ENCODE results near the gene BORCS5.
"Not testable (repeated sequence)": the region's sequence is repeated elsewhere in the genome, so short reads cannot be mapped to it uniquely, and the experiment has no call there.

The BORCS5 gene

DNA sequence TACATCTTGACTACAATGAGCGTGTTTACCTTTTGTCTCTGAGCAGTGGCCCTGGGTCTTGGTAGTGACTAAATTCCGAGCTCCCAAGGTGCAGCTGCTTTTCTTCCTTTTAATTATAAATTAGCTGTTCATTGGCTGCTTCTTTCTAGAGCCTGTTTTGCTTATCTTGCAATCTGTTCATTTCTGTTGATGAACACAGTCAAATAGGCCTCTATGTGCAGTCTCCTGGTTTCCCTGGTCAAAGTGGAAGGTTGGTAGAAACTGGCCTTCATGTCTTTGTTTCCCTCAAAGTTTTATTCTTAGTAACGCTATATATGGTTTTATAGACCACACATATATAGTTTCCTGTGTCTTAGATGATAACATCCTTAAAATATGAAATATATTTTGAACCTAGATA is 111.7 kb downstream of the BORCS5 start:
- peaks cover 4 to 9% of the 10 kb centered on the region in 2 donors for H3K9me3 Mint-ChIP-seq
- H3K27ac Mint-ChIP-seq: peak overlapping the region in 1 of 2 donors; percentile 73
- H3K4me3 Mint-ChIP-seq: peak overlapping the region; percentile 2 to 11
- ATAC-seq: no peak
- peaks cover 75% of the 10 kb centered on the region for H3K4me1 Mint-ChIP-seq
- H3K27me3 Mint-ChIP-seq: no peaks in the 10 kb centered on the region
- DNase-seq: peak in 1 of 2 donors; percentile 4

DNA sequence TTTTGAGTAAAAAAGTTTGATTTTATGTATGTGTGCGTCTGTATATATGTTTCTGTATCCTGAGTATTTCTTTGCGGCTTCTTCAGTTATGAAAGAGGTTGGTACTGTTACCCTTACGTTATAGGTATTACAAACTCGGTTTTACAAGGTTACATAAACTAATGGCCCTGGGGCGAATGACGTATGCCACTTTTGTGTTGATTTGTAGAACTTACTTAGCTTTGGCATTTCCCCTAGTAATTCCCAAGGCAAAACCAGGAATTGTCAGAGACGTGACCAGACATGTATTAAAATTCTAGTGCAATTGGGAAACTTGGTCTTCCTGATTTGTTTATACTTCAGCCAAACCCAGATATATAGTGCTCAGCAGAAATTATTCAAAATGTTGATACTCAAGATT is 112.5 kb downstream of the BORCS5 start:
- ATAC-seq (no peak), DNase-seq (no peak)
- Mint-ChIP-seq H3K27me3 (no peaks in the 10 kb centered on the region), H3K27ac (no peak overlapping the region), H3K9me3 (peaks cover 4 to 9% of the 10 kb centered on the region in 2 donors), H3K4me3 (no peak overlapping the region), H3K4me1 (peaks cover 74% of the 10 kb centered on the region)

DNA sequence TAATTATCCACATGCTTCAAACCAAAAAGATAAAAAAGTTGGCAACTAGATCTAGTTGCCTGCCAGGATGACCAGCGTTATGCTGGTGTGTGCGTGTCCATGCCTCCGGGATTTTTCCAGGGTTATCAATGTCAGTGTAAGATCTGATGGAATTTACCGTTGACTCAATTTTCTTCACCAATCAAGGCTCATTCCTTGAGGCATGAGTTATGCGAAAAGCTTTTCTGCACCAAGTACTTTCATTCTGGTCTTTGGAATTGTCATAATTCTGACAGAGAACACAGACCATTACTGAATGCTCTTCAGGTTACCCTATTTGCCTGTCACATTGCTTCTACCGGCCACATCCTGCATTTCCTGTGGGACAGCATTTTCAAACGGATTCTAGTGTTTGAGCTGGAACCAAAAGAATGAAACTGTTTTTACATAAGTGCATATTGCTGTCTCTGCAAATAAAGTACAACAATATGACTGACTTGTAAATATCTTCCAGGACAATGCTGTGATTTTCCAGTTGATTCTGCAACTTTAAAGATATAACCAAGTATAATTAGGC is 114.0 kb downstream of the BORCS5 start:
- no peak overlapping the region for H3K4me3 Mint-ChIP-seq
- H3K9me3 Mint-ChIP-seq: peaks cover 4 to 9% of the 10 kb centered on the region in 2 donors
- ATAC-seq (no peak), DNase-seq (no peak)
- H3K27ac Mint-ChIP-seq: peak overlapping the region in 1 of 2 donors; percentile 65
- H3K27me3 Mint-ChIP-seq: no peaks in the 10 kb centered on the region
- peaks cover 74% of the 10 kb centered on the region for H3K4me1 Mint-ChIP-seq

DNA sequence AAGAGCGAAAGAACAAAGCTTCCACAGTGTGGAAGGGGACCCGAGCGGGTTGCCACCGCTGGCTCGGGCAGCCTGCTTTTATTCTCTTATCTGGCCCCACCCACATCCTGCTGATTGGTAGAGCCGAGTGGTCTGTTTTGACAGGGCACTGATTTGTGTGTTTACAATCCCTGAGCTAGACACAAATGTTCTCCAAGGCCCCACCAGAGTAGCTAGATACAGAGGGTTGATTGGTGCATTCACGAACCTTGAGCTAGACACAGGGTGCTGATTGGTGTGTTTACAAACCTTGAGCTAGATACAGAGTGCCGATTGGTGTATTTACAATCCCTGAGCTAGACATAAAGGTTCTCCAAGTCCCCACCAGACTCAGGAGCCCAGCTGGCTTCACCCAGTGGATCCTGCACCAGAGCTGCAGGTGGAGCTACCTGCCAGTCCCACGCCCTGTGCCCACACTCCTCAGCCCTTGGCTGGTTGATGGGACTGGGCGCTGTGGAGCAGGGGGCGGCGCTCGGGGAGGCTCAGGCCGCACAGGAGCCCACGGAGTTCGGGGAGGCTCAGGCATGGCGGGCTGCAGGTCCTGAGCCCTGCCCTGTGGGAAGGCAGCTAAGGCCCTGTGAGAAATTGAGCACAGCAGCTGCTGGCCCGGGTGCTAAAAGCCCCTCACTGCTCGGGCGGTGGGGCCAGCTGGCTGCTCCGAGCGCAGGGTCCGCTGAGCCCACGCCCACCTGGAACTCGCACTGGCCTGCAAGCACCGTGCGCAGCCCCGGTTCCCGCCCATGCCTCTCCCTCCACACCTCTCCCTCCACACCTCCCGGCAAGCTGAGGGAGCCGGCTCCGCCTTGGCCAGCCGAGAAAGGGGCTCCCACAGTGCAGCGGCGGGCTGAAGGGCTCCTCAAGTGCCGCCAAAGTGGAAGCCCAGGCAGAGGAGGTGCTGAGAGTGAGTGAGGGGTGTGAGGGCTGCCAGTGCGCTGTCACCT is 115.4 kb downstream of the BORCS5 start:
- Mint-ChIP-seq H3K4me1 (peaks cover 70% of the 10 kb centered on the region), H3K27ac (peak overlapping the region in 1 of 2 donors; percentile 71)
- H3K4me3 Mint-ChIP-seq, H3K27me3 Mint-ChIP-seq, H3K9me3 Mint-ChIP-seq, ATAC-seq, DNase-seq: not testable (repeated sequence)

DNA sequence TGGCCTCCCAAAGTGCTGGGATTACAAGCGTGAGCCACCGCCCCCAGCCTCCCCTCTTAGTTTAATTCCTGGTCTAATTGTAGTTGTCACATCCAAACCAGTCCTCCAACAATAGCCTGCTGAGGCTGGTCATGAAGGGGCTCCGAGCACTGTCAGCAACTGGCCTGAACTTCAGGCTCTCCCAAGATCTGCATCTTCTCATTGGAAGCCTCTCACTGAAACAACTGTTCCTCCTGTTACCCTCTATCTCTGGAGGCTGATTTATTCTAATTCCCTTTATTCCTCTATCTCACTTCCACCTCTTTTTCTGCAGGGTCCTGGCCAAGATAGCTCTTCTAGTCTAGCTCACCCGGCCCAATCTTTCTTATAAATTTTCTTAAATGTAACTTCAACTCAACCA is 116.3 kb downstream of the BORCS5 start:
- H3K27ac Mint-ChIP-seq: peak overlapping the region; percentile 35 to 95
- peak overlapping the region in 1 of 2 donors; percentile 10 for H3K4me3 Mint-ChIP-seq
- H3K27me3 Mint-ChIP-seq: no peaks in the 10 kb centered on the region
- H3K4me1 Mint-ChIP-seq: peaks cover 68% of the 10 kb centered on the region
- no peak for ATAC-seq
- no peak for DNase-seq
- H3K9me3 Mint-ChIP-seq: peaks cover 4 to 9% of the 10 kb centered on the region in 2 donors

DNA sequence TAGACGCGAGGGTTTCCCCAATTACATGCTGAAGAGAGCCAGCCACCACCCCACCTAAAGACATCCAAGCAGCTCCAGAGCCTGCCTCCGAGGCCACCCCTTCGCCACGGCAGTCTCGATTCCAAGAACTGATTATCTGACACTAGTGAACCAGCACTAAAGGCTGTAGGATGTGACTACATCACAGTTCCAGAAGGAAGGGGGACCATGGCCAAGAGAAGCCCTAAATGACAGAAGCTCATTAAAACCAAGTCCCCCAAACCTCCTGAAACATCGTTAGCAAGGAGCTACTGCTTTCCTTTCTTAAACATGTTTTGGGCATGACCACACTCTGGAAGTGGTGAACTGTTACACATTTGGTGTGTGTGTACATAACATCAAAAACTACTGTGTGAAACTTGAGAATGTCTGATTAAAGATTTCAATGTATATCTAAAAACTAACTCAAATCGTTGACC is 117.6 kb downstream of the BORCS5 start:
- peak; percentile 78 for ATAC-seq

DNA sequence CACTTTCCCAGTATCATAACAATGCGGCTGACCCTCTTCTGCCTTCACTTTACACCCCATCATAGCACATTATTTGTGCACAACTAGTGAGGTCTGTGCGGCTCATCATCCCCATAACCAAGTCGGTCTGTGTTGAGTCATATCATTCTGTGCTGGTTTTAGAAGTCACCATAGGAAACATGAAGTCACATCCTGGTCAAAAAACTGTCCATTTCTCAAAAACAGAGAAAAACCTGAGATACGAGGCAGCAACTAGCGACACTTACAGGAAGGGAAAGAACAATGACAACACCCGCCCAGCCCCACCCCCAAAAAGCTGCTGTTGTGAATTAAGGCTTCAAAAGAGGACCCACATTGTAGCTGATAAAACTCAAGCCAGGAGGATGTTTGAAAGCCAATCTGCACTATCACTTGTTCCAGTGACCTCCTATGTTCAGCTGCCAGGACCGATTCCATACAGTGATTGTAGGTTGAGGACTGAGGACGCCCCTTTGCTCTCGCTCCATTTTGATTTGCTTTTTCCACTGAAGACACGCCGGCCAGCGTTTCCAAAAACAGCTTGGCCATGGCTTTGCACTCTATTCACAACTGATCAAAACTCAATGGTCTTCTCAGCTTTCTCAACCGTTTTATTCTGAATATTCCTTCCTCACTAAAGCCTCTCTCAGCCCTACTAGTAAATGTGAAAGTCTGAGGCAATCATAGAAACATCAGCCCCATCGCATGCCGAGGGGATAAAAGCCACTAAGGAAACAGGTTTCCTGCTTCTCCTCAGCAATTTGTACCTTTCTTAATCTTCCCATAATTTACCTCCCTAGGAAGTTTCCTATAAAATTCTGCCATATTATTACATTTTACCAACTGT is 118.3 kb downstream of the BORCS5 start:
- Mint-ChIP-seq H3K4me1 (peaks cover 70% of the 10 kb centered on the region), H3K9me3 (peaks cover 4 to 5% of the 10 kb centered on the region in 2 donors), H3K27me3 (no peaks in the 10 kb centered on the region), H3K27ac (peak overlapping the region; percentile 95), H3K4me3 (peak overlapping the region; percentile 50 to 71)
- DNase-seq (peak; percentile 58 to 84), ATAC-seq (peak; percentile 96)

More for the DNA sequence above, 117.6 kb downstream of the BORCS5 start:
- H3K9me3 Mint-ChIP-seq: peaks cover 4 to 9% of the 10 kb centered on the region in 2 donors
- no peaks in the 10 kb centered on the region for H3K27me3 Mint-ChIP-seq
- DNase-seq: peak; percentile 37 to 65
- H3K4me1 Mint-ChIP-seq: peaks cover 70% of the 10 kb centered on the region
- H3K27ac Mint-ChIP-seq: peak overlapping the region; percentile 95
- H3K4me3 Mint-ChIP-seq: peak overlapping the region; percentile 50 to 71

DNA sequence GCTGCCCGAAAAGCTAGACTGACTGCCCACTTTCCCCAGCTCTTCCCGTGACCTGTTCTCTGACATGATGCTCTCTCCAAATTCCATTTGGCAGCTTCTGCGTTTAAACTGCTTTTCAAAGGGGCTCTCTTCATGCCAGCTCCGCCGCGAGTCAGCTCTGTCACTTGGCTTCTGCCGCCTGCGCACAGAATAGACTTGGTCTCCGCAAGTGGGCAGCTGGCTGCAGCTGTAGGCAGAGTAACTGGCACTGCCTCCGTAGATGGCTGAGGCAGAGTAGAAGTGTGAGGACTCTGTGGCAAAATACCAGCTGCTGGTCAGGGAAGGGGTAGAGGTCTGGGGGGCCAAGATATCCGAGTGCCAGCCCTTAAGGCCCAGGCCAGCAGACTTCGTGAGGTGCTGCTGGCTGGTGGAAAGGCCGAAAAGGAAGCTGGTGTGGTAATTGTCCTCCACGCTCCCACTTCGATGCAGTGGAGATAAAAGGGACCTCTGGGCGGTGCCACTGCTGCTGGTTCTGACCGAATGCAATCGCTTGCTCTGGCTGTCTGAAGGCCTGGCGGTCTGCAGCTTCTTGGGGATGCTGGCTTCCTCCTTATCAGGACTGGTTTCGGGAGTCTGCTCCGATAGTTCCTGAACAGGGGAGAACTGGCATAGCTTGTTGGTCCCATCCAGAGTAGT is 120.1 kb downstream of the BORCS5 start:
- peak overlapping the region; percentile 76 to 87 for H3K27ac Mint-ChIP-seq
- peaks cover 71% of the 10 kb centered on the region for H3K4me1 Mint-ChIP-seq
- peaks cover 0 to 4% of the 10 kb centered on the region in 2 donors for H3K9me3 Mint-ChIP-seq
- peak overlapping the region in 1 of 2 donors; percentile 64 for H3K4me3 Mint-ChIP-seq
- DNase-seq: no peak
- ATAC-seq: no peak
- no peaks in the 10 kb centered on the region for H3K27me3 Mint-ChIP-seq

DNA sequence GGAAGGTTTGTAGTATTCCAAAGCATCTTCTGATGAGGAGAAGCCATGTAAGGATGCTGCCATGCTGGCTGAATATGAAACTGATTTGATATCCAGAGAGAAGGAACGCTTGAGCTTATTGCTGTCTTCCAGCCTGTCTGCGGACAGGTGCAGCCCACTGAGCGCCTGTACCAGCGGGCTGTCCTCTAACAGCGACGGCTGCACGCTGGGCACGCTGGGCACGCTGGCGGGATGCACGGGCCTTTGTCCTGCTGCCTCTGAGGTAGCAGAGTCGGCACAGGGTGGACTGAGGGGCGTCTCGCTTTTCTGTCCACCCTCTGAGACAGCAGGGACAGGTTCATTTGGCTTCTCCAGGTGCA is 120.6 kb downstream of the BORCS5 start:
- no peak for DNase-seq
- H3K4me3 Mint-ChIP-seq: no peak overlapping the region
- no peaks in the 10 kb centered on the region for H3K27me3 Mint-ChIP-seq
- peaks cover 76% of the 10 kb centered on the region for H3K4me1 Mint-ChIP-seq
- H3K9me3 Mint-ChIP-seq: peaks cover 0 to 4% of the 10 kb centered on the region in 2 donors
- ATAC-seq: no peak
- H3K27ac Mint-ChIP-seq: no peak overlapping the region

DNA sequence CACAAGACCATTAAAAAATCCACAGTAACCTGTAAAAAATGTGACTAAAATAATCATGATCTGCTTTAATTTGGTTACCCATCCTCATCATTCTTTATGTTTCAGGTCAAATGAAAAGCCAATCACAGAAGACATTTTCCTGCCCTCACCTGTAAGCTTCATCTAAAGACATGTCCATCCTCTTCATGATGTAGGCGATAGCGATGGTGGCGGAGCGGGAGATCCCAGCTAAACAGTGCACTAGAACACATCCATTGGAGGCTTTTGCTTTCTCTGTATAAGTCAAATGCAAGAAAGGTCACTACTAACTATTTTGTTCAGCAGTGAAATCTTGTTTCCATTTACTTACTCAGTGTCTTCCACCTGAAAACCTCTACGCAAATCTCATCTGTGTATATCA is 123.2 kb downstream of the BORCS5 start:
- Mint-ChIP-seq H3K9me3 (no peaks in the 10 kb centered on the region), H3K27me3 (no peaks in the 10 kb centered on the region), H3K27ac (no peak overlapping the region), H3K4me3 (no peak overlapping the region), H3K4me1 (peaks cover 76% of the 10 kb centered on the region)
- DNase-seq: no peak
- no peak for ATAC-seq

DNA sequence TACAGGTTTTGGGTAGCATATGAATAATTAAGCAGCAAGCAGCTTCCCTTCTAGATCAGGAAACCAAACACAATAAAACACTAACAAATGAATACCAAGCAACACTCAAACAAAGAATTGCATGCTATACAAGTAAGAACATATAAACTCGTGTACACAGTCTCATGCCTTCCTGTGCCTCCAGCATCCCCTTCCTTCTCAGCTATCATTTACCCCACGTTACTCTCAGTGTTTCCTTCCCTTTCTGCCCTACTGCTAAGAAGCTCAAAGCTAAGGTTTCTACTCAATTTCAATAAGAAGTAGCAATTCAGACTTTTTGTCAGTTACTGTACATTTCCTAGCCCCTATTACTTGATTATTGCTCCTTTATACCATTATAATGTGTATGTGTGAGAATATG is 124.8 kb downstream of the BORCS5 start:
- Mint-ChIP-seq H3K27me3 (no peaks in the 10 kb centered on the region), H3K4me3 (peak overlapping the region; percentile 87 to 97), H3K27ac (peak overlapping the region; percentile 100), H3K4me1 (peaks cover 71% of the 10 kb centered on the region), H3K9me3 (no peaks in the 10 kb centered on the region)
- peak; percentile 71 for ATAC-seq
- DNase-seq: no peak

DNA sequence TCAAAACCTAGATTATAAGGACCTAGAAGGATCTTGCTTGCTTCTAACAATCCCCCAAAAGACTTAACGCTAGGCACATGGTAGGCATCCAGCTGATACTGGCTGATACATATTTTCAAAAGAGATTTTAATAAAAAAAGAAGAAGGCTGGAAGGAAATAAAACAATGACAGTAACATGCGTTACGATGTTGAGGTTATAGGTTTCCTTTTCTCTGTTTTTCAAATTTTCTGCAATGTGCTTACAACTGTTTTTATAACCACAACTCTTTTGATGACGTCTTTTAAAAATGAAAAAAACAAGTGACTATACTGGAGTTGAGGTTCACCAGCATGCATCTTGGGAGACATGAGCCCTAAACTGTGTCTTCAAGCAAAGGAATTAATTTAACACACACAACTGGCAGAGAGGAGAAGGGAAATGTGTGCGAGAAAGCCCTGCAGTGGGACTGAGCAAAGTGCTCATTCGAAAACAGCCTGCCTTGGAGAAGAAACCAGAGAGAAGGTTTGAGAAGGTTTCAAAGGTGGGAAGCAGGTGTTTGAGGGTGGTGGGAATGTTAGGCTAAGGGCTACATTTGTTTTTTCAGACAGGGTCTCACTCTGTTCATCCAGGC is 125.4 kb downstream of the BORCS5 start:
- Mint-ChIP-seq H3K4me3 (peak overlapping the region; percentile 87 to 97), H3K9me3 (no peaks in the 10 kb centered on the region), H3K27me3 (no peaks in the 10 kb centered on the region), H3K27ac (peak overlapping the region; percentile 100), H3K4me1 (peaks cover 72% of the 10 kb centered on the region)
- peak in 1 of 2 donors; percentile 44 for DNase-seq
- peak; percentile 76 for ATAC-seq

DNA sequence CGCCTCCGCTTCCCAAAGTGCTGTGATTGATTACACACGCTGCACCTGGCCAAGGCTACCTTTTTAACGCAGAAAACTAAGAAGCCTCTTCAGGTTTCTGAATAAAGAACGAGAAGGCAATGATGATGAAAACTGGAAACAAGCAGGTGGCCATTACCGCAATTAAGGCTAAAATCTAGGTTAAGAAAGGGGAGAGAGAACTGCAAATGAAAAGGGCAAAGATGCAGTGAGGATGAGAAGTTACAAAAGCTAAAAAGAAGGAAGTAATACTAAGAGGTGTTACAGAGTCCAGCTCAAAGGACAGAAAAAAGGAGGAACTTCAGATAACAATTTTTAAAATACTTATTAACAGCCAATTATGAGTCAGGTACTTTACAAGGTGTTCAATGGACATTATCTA is 126.1 kb downstream of the BORCS5 start:
- Mint-ChIP-seq H3K9me3 (peaks cover 0 to under 1% of the 10 kb centered on the region in 2 donors), H3K27me3 (no peaks in the 10 kb centered on the region), H3K27ac (peak overlapping the region; percentile 100), H3K4me1 (peaks cover 74% of the 10 kb centered on the region), H3K4me3 (peak overlapping the region; percentile 87 to 97)
- DNase-seq: no peak
- no peak for ATAC-seq

DNA sequence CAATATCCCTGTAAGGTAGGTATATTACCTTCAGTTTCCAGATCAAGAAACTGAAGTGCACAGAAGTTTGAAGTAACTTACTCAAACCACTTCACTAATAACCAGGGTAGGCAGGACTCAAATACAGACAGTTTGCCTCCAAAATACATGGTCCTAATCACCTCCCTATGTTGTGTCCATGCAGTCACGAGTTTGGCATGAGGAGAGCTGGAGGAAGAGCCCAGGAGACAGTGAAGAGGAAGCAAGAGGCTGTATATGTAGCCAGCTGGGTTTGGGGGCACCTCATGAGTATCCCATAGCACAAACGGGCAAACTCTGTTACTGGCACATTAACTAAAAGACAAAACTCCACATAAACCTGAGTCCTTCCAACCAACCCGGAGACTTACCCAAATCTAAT is 126.6 kb downstream of the BORCS5 start:
- no peaks in the 10 kb centered on the region for H3K27me3 Mint-ChIP-seq
- peak overlapping the region; percentile 89 to 93 for H3K27ac Mint-ChIP-seq
- ATAC-seq: no peak
- H3K9me3 Mint-ChIP-seq: peaks cover 0 to 4% of the 10 kb centered on the region in 2 donors
- peaks cover 76% of the 10 kb centered on the region for H3K4me1 Mint-ChIP-seq
- H3K4me3 Mint-ChIP-seq: peak overlapping the region; percentile 14 to 97
- DNase-seq: no peak
